Measurements from ENCODE around the gene ARGLU1.
"Not testable (repeated sequence)": the region's sequence is repeated elsewhere in the genome, so short reads cannot be mapped to it uniquely, and the experiment has no call there.

The ARGLU1 gene

DNA sequence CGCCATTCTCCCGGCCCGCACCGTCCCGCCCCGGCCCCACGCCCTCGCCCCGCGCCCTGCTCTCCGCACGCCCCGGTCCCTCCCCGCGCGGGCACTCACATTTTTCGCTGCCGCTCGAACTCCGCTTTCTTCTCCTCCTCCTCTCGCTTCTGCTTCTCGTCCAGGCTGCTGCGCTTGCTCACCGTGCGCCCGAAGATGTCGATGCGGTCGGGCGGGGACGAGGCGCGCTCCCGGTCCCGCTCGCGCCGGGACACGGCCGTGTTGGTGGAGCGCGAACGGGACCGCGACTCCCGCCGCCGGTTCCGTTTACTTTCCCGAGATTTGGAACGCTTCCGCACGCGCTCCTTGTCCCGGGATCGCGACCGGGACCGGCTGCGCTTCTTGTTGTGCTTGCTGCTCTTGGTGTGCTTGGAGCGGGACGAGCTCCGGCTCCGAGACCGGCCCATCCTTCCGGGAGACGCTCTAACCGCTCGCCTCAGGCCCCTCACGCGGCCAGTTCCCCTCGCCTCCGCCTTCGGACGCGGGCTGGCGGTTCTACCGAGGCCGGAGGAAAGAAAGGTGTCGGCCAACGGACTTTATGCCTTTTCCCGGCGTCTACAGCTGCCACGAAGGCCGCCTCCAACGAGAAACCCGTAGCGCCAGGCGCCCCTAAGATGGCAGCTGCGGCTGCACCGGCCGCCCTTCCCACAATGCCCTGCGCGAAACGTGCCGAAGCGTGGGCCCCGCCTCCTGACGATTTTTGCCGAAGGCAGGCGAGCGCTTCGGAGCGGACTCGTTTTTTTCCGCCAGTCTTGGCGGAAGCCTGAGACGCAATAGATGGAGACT, at the start of gene ARGLU1:
ARGLU1 (minus strand) TSS at position 664 of the 825 bp plus-strand sequence; CDS start at position 446, 218 bp downstream.
- DNase-seq (ENCODE audit: low spot score) = peak; percentile 96

DNA sequence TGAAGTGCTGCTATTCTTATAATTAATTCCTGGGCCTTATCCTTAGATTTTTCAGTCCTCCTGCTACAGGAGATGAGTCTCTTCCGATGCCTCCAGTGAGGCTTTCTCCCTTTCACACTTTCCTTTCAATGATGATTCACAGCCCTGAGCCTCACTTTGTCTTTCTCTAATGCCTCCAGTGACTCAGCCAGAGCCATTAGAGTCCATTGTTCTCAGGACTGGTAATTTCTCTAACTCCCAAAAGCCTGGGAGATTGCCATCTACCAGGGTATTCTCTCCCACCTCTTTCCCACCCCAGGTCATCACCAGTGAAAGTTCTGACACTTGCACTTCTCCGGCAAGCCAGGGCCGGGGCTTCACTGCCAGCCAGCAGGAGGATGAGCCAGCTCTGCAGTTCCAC, 49.6 kb upstream of the ARGLU1 start:
- DNase-seq (ENCODE audit: low spot score) = no peak

DNA sequence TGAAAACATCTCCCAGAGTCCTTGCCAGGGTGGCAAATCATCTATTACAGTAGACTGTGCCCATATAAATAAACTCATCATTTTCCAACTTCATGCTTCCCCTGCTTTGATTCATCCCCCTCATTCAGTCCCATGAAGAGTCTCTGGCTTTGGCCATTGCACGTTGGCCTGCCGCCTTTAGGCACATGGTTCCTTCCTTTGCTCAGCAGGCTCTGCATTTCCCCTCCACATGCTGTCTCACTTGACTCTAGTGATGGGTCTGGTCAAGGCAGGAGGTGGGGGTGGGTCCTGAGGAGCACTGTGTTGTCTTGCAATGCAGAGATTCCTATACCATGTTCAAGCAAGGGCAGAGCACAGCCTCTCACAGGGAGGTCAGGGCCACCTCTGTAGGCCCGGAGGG, 48.8 kb upstream of the ARGLU1 start:
- no peak for DNase-seq (ENCODE audit: low spot score)

DNA sequence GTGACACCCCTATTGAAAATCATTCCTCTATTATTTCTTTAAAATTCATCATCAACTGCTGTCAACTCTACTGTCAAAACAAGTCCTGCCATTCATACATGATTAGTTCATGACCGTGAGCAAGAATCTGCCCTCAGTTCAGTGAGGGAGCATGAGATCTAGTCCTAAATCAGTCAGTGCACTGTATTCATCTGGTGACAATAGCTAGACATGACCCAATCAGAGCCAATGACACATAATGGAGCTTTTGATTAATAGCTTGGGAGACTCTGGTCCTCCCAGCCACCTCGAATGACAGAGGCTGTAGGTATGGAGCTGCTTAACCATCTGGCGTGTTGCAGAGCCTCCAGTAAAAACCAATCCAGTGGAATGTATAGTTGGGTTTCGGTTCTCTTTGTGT, 46.9 kb upstream of the ARGLU1 start:
- DNase-seq (ENCODE audit: low spot score) = no peak

- no peak for DNase-seq (ENCODE audit: low spot score)
Observed at GRCh38 chr13:106612688-106613087, 44.8 kb upstream of the ARGLU1 start.

DNA sequence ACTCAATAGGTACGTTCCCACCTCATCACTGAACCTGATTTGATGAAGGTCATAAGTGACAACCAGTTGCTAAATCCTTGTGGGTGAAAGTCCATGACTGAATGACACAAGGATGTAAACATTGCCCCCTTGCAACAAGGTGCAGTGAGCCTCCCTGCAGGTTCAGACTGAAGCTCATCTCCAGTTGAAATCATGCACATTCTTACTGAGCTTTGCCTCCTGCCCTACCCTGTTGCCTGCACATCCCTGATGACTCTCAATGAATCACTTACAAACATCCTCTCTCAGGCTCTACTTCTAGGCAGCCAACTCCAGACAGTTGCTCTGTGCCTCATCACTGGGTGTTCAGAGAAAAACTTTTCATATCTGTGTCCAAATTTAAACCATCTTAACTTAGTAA, 42.5 kb upstream of the ARGLU1 start:
- no peak for DNase-seq (ENCODE audit: low spot score)

- DNase-seq (ENCODE audit: low spot score) = no peak
Observed at GRCh38 chr13:106609116-106609515, 41.2 kb upstream of the ARGLU1 start.

- no peak for DNase-seq (ENCODE audit: low spot score)
Observed at GRCh38 chr13:106603546-106603945, 35.6 kb upstream of the ARGLU1 start.

DNA sequence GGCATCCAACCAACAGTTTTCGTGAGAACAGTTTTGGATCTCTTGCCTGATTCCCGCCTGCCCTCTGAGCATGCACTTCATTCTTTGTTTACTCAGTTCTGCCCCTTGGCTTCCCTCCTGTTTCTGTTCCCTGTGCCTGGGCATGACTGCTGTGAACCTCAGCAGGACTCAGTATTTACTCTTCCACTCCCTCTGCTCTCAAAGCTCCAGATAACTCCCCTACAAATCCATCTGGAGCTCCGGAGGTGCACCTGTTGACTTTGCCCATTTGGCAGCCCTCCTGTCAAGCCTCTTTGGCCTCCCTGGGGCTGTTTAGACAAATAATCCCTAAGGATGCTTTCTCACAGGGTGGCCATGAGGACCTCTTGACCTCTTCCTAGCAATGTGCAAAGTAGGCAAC, 34.2 kb upstream of the ARGLU1 start:
- no peak for DNase-seq (ENCODE audit: low spot score)

DNA sequence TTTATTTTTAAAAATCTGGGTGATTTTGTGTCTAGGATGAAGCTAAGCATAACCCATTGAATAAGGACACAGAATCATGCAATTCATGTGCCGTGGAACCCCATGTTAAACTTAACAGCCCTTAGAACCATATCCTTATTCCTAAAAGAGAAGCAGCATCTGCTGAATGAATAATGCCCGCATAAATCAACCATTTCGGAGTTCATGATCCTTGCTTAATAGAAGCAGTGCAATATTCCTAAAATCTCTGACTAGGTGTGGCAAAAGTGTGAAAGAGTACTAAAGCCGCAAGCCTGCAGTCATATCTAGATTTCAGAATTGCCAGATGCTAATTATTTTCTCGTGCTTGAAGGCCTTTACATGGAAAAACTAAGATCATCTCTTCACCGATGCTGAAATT, 33.6 kb upstream of the ARGLU1 start:
- DNase-seq (ENCODE audit: low spot score) = no peak

DNA sequence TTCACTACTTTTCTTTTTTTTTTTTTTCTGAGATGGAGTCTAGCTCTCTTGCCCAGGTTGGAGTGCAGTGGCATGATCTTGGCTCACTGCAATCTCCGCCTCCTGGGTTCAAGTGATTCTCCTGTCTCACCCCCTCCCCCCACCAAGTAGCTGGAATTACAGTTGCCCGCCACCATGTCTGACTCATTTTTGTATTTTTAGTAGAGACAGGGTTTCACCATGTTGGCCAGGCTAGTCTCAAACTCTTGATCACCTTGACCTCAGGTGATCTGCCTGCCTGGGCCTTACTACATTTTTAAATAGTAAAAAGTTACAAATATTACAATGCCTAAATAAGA, 32.8 kb upstream of the ARGLU1 start:
- not testable (repeated sequence) for DNase-seq (ENCODE audit: low spot score)

DNA sequence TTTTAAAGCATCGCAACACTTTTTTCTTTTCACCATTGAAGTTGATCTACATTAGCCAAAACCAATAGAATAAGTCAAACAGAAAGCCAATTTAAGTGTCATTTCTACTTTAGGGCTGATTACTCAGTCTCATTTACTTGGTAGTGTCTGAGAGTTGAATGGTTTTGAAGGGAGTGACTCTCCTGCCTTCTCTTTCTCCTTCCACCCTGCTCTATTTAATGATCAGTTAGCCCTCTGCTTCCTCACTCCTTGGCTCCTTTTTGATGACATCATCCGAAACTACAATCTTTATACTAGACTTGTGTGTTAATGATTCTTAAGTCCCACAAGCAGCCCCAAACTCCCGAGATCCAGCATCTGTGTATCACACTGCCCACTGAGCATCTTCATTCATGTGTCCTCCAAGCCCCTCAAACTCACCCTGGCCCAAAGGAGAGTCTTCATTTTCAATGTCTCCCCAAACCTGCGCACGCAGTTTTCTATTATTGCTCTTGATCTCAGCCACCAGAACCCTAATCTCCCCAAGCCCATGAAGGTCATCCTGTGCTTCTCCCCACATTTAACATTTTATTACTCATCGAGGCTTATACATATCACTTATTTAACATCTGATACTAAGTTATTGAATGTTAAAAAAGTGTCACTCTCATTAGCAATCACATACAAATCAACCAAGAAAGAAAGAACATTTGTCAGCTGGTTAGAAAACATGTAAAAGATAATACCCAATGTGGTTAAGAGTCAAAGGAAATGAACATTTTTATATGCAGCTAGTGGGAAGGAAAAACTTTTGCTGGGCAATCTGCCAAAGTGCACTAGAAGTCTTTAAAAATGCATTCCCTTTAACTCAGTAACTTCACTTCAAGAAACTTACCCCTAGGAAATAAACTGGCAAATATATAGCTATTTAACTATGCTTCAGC, 32.2 kb upstream of the ARGLU1 start:
- DNase-seq (ENCODE audit: low spot score) = no peak

- no peak for DNase-seq (ENCODE audit: low spot score)
Observed at GRCh38 chr13:106597749-106598395, 29.9 kb upstream of the ARGLU1 start.

GRCh38 chr13:106597186-106597585, 29.2 kb upstream of the ARGLU1 start:
- no peak for DNase-seq (ENCODE audit: low spot score)

DNA sequence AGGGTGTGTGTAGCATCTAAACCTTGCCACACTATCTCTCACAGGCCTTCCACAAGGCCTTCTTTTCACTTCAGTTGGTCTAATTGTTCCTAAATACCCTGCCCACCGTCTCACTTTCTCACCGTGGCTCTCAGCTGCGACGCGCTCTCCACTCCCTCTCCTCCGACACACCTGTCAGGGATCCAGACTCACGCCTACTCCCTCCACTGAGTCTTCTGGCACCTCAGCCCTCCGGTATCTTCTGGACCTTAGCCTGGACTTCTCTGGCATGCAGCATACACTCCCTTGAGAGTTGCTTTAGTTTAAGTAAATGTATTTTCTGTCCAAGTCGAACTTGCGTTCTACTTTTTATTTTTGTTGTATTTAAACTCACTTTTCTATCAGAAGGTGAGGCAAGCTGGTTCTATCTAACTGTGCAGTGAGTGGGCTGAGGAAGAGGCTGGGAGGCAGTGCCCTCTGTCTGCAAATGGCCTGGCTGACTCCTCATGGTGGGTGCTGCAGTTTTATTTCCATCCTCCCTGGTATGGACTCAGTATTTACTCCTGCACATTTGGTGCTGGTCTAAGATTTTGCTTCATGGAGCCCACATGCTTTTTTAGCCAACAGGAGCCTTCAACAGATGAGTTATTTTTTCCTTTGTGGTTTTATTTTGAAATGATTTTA, 28.5 kb upstream of the ARGLU1 start:
- DNase-seq (ENCODE audit: low spot score) = no peak

GRCh38 chr13:106595625-106596024, 27.7 kb upstream of the ARGLU1 start:
- DNase-seq (ENCODE audit: low spot score) = no peak

- no peak for DNase-seq (ENCODE audit: low spot score)
Observed at GRCh38 chr13:106594980-106595379, 27.0 kb upstream of the ARGLU1 start.

DNA sequence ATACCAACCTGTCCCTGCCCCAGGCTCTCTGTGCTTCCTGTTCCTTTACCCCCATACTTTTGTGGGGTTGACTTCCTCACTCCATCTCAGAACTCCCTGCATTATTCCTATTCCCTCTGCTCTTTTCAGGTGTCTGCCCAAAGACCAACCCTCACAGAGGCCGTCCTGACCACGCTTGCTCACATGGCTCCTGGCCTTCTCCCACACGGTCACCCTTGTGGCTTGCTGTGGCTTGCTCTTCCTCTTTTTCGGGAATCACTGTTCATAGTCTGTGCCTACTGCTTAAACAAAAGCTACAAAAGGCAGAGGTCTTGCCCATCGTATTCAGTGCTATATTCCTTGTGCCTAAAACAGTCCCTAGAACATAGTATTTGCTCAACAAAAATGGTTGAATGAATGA, 25.2 kb upstream of the ARGLU1 start:
- DNase-seq (ENCODE audit: low spot score) = no peak

- no peak for DNase-seq (ENCODE audit: low spot score)
Observed at GRCh38 chr13:106591299-106591698, 23.4 kb upstream of the ARGLU1 start.

GRCh38 chr13:106589716-106590115, 21.8 kb upstream of the ARGLU1 start:
- no peak for DNase-seq (ENCODE audit: low spot score)

- DNase-seq (ENCODE audit: low spot score) = no peak
Observed at GRCh38 chr13:106588367-106588766, 20.4 kb upstream of the ARGLU1 start.

DNA sequence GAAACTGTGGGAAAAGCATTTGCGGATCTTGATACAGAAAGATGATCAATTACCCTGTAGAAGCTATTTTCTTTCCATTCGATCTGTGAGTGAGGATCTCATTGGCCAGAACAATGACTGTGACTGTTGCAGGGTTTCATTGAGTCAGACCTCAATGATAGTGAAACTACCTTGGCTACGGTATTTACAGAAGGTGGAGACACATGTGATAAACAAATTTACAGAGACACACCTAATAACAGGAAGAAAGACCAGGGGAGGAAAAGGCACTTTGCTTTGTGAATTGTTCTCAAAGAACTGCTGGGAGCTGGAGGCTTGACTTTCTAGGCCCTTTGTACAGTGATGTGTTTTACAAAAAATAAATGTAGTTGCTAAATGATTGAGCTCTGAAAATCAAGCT, 19.9 kb upstream of the ARGLU1 start:
- no peak for DNase-seq (ENCODE audit: low spot score)

Data from CD4-positive, alpha-beta T cell treated with Interleukin-2 at 100 ng/mL for 4 hours (primary cell).